B cell (primary cell): Measurements from ENCODE around the gene VAV2. TPM values are rescaled to one million over a fixed set of nuclear protein-coding genes. Genes with fewer than 3 reads are reported as not detected.

Experiments used
- ATAC-seq: fragments of 200-7000 bp; cut with Tn5 transposase; one replicate; pipeline ENCODE4 v1.10.0; 2021; ENCODE audit warnings: low read depth, mild to moderate bottlenecking, moderate number of reproducible peaks, moderate library complexity
- CTCF ChIA-PET: fragments of 350-600 bp; sonication (Branson Sonifier 250); formaldehyde crosslinking; loops from one replicate; lab custom pipeline; 2021; ENCODE audit warnings: antibody characterized with exemption, inconsistent platforms; lab: Charles Lee
- POLR2A ChIA-PET: fragments of 350-600 bp; sonication (Branson Sonifier 250); formaldehyde crosslinking; loops from one replicate; lab custom pipeline; 2021; ENCODE audit warnings: antibody characterized with exemption; lab: Charles Lee
- DNase-seq: peaks from one replicate; pipeline ENCODE4 v3.0.0; 2013
- H2AFZ ChIP-seq: 2 replicates; pipeline ENCODE4 v1.6.1; 2012; ENCODE audit warnings: mild to moderate bottlenecking, low read depth, low read length; ENCODE audit not compliant: insufficient read depth, poor library complexity, severe bottlenecking
- H3K27ac ChIP-seq, 2 donors: 1 replicate in 1 of 2; 2 replicates in 1 of 2; pipeline ENCODE4 v1.5.1; 2012 to 2013; ENCODE audit warnings: low read length in 2 of 2, mild to moderate bottlenecking in 2 of 2, moderate library complexity in 1 of 2
- H3K27me3 ChIP-seq, 4 experiments: fragments of 200-600 bp in 1 of 4; sonication (generic) in 1 of 4; replicated peaks in 1 of 4; 1 replicate in 2 of 4; 2 replicates in 2 of 4; pipeline versions ENCODE4 v1.6.1 to v1.7.0; 2013 to 2016; ENCODE audit warnings: low read length in 3 of 4, mild to moderate bottlenecking in 2 of 4, mixed read lengths in 1 of 4, moderate library complexity in 1 of 4; ENCODE audit not compliant: insufficient read depth in 4 of 4, control insufficient read depth in 3 of 4; ENCODE audit errors: control extremely low read depth in 1 of 4
- H3K36me3 ChIP-seq, 2 experiments: replicated peaks in 1 of 2; 1 replicate in 1 of 2; 2 replicates in 1 of 2; pipeline versions ENCODE4 v1.6.1 to v1.7.1; 2013; ENCODE audit warnings: low read length in 1 of 2; ENCODE audit not compliant: insufficient read depth in 2 of 2, control insufficient read depth in 1 of 2; ENCODE audit errors: control extremely low read depth in 1 of 2, extremely low read depth in 1 of 2
- H3K4me1 ChIP-seq, 2 donors: fragments of 200-600 bp in 1 of 2; sonication (generic) in 1 of 2; 1 replicate in 1 of 2; 2 replicates in 1 of 2; pipeline versions ENCODE4 v1.5.1 to v1.6.1; 2013 to 2017; ENCODE audit warnings: low read length in 2 of 2; ENCODE audit not compliant: control insufficient read depth in 2 of 2, insufficient read depth in 2 of 2
- H3K4me2 ChIP-seq: replicated peaks from 2 replicates; pipeline ENCODE3; 2012; ENCODE audit warnings: mild to moderate bottlenecking, low read depth, low read length; ENCODE audit not compliant: poor library complexity, severe bottlenecking
- H3K4me3 ChIP-seq, 5 experiments: fragments of 200-600 bp in 1 of 5; sonication (generic) in 1 of 5; 1 replicate in 3 of 5; 2 replicates in 2 of 5; pipeline versions ENCODE4 v1.5.1 to v1.7.0; 2011 to 2016; ENCODE audit warnings: low read length in 4 of 5, mild to moderate bottlenecking in 4 of 5, low read depth in 2 of 5, control low read depth in 1 of 5, moderate library complexity in 1 of 5; ENCODE audit not compliant: insufficient read depth in 1 of 5; ENCODE audit errors: control extremely low read depth in 1 of 5, extremely low read depth in 1 of 5
- H3K79me2 ChIP-seq: fragments of 200-600 bp; sonication (generic); one replicate; pipeline ENCODE4 v1.6.0; 2016; ENCODE audit warnings: low read length; ENCODE audit not compliant: control insufficient read depth, insufficient read depth
- H3K9ac ChIP-seq: fragments of 200-600 bp; sonication (generic); 2 replicates; pipeline ENCODE4 v1.6.1; 2017; ENCODE audit warnings: mild to moderate bottlenecking, low read length, moderate library complexity
- H3K9me3 ChIP-seq, 3 donors: one replicate each; pipeline versions ENCODE4 v1.6.1 to v1.7.1; 2013; ENCODE audit warnings: low read length in 2 of 3; ENCODE audit not compliant: control insufficient read depth in 2 of 3, insufficient read depth in 1 of 3; ENCODE audit errors: control extremely low read depth in 1 of 3
- H4K20me1 ChIP-seq: 2 replicates; pipeline ENCODE4 v1.6.0; 2012; ENCODE audit warnings: mild to moderate bottlenecking, low read length; ENCODE audit not compliant: insufficient read depth, control insufficient read depth, poor library complexity, severe bottlenecking
- H3K27ac Mint-ChIP-seq: one replicate; pipeline ENCODE4 v1.8.0; 2021; ENCODE audit warnings: mixed read lengths
- H3K27me3 Mint-ChIP-seq: one replicate; pipeline ENCODE4 v1.8.0; 2021; ENCODE audit warnings: mixed read lengths
- H3K4me1 Mint-ChIP-seq: one replicate; pipeline ENCODE4 v1.8.0; 2021; ENCODE audit warnings: mixed read lengths
- H3K4me3 Mint-ChIP-seq: one replicate; pipeline ENCODE4 v1.8.0; 2021; ENCODE audit warnings: mixed read lengths
- H3K9me3 Mint-ChIP-seq: one replicate; pipeline ENCODE4 v1.8.0; 2022; ENCODE audit warnings: mixed read lengths; ENCODE audit not compliant: insufficient read depth
- CTCF ChIP-seq: fragments of 200-600 bp; IDR thresholded peaks from one replicate; pipeline ENCODE4 v1.8.0; 2022; ENCODE audit warnings: antibody characterized with exemption, mild to moderate bottlenecking
- EZH2 ChIP-seq: IDR thresholded peaks from 2 replicates; pipeline ENCODE4 v1.6.1; 2012; ENCODE audit warnings: borderline replicate concordance, low read depth, mild to moderate bottlenecking, moderate library complexity, low read length; ENCODE audit not compliant: insufficient read depth, poor library complexity, severe bottlenecking
- WGBS: methylation state at CpG from one replicate; pipeline ENCODE4 v1.1.5; 2013; ENCODE audit warnings: missing lambda C conversion rate; ENCODE audit not compliant: insufficient coverage; 5-methylcytosine and 5-hydroxymethylcytosine counted together
- intact Hi-C: fragments of 100-400 bp; cut with micrococcal nuclease; formaldehyde crosslinking; loops from one replicate; pipeline ENCODE4 v1.10.0; 2022
- polyA plus RNA-seq: library from polyadenylated mRNA; depleted of rRNA; stranded (reverse); fragments of >200 nt; gene quantifications from 2 replicates; pipeline ENCODE4 v1.2.3, GENCODE V29; 2012
- total RNA-seq, 2 donors: library from RNA; stranded (reverse); fragments of 120-200 nt in 1 of 2; gene quantifications; 1 replicate in 1 of 2; 2 replicates in 1 of 2; pipeline versions ENCODE4 v1.2.3 to v1.2.4, GENCODE V29; 2013 to 2022

The VAV2 gene
- total and polyA plus RNA-seq, 2 donors (not counting 1 experiment from before 2014, with no cell fraction given), result 34.4 to 128 TPM

GRCh38 chr9:133855371-133855770 is 136.8 kb downstream of the VAV2 start:
- Histone ChIP-seq H3K4me2 (no peak overlapping the region), H3K4me3 (no peak overlapping the region), H3K9me3 (no peaks in the 10 kb centered on the region), H3K27me3 (no peaks in the 10 kb centered on the region), H3K9ac (no peak overlapping the region), H3K27ac (no peak overlapping the region), H3K36me3 (peaks cover 0 to 32% of the 10 kb centered on the region in 2 experiments), H3K4me1 (peaks cover 0 to 4% of the 10 kb centered on the region in 2 donors), H4K20me1 (peaks cover 98% of the 10 kb centered on the region), H2AFZ (no peak overlapping the region), H3K79me2 (peaks cover 99% of the 10 kb centered on the region)
- intact Hi-C loops, result no loop called here
- TF ChIP-seq EZH2 (no peak), CTCF (no peak)
- H3K9me3 Mint-ChIP-seq, result no peaks in the 10 kb centered on the region
- DNase-seq (no peak), ATAC-seq (no peak)
- ChIA-PET POLR2A (no interaction called here), CTCF (no interaction called here)
- H3K4me3 Mint-ChIP-seq, result no peak overlapping the region
- no peak overlapping the region for H3K27ac Mint-ChIP-seq
- peaks cover 39% of the 10 kb centered on the region for H3K4me1 Mint-ChIP-seq
- no peaks in the 10 kb centered on the region for H3K27me3 Mint-ChIP-seq
- 96% methylated on average over 12 of the region's 15 CpGs for WGBS

- no peak overlapping the region for H2AFZ ChIP-seq
- peaks cover 0 to 4% of the 10 kb centered on the region in 2 donors for H3K4me1 ChIP-seq
- ChIA-PET POLR2A (no interaction called here), CTCF (no interaction called here)
- ATAC-seq (no peak), DNase-seq (no peak)
- H3K9me3 ChIP-seq, result no peaks in the 10 kb centered on the region
- Mint-ChIP-seq H3K27me3 (no peaks in the 10 kb centered on the region), H3K27ac (no peak overlapping the region), H3K4me3 (no peak overlapping the region), H3K9me3 (no peaks in the 10 kb centered on the region), H3K4me1 (peaks cover 42% of the 10 kb centered on the region)
- TF ChIP-seq CTCF (no peak), EZH2 (no peak)
- WGBS, result 100% methylated on average over 4 of the region's 4 CpGs
- H4K20me1 ChIP-seq, result peaks cover 100% of the 10 kb centered on the region
- no peak overlapping the region for H3K27ac ChIP-seq
- H3K79me2 ChIP-seq, result peaks cover 99% of the 10 kb centered on the region
- H3K9ac ChIP-seq, result no peak overlapping the region
- no peak overlapping the region for H3K4me3 ChIP-seq
- intact Hi-C loops, result no loop called here
- H3K4me2 ChIP-seq, result no peak overlapping the region
- H3K27me3 ChIP-seq, result no peaks in the 10 kb centered on the region
- peaks cover 0 to 32% of the 10 kb centered on the region in 2 experiments for H3K36me3 ChIP-seq
These were observed 137.4 kb downstream of the VAV2 start for GRCh38 chr9:133854765-133855164.
